ENCODE measurements around the gene FOXO3.
A peak's percentile ranks its signal among the peaks of the same experiment; 100 is the strongest.

FOXO3 gene

DNA sequence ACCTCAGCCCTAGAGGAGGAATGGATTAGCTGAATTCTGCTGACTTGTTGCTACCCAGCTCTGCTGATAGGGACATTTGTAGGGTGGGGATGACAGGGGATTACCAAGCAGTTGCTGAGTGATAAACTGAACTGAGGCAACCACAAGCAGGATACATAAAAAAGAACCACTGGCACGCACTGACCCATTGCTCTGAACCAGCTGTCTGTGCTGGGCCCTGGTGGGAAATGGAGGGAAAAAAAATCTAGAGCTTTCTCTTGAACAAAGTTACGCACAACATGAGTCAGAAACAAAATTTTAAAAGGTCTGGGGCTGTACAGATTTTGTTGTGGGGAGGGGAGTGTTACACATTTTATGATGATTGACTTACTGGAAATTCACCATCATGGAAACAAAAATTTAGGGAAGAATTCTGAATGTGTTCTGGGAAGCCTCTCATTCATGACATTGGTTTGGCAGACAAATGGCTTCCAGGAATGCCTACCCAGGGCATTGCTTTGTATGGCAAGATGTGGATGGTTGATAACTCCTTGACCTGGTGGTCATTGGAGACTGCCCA is 37.7 kb downstream of the FOXO3 start:
- CTCF ChIA-PET = no interaction called here
- TF ChIP-seq, protein P1, sequence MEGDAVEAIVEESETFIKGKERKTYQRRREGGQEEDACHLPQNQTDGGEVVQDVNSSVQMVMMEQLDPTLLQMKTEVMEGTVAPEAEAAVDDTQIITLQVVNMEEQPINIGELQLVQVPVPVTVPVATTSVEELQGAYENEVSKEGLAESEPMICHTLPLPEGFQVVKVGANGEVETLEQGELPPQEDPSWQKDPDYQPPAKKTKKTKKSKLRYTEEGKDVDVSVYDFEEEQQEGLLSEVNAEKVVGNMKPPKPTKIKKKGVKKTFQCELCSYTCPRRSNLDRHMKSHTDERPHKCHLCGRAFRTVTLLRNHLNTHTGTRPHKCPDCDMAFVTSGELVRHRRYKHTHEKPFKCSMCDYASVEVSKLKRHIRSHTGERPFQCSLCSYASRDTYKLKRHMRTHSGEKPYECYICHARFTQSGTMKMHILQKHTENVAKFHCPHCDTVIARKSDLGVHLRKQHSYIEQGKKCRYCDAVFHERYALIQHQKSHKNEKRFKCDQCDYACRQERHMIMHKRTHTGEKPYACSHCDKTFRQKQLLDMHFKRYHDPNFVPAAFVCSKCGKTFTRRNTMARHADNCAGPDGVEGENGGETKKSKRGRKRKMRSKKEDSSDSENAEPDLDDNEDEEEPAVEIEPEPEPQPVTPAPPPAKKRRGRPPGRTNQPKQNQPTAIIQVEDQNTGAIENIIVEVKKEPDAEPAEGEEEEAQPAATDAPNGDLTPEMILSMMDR (conservative IDR thresholded peaks at IDR 0.05; ENCODE audit: low read depth) = no peak
- DNase-seq (ENCODE audit: low spot score) = no peak
- POLR2A ChIA-PET (ENCODE audit: low non-redundant PET) = no interaction called here
- peak overlapping the region; percentile 54; the same call in 1 of the 2 replicates for H3K27ac ChIP-seq

DNA sequence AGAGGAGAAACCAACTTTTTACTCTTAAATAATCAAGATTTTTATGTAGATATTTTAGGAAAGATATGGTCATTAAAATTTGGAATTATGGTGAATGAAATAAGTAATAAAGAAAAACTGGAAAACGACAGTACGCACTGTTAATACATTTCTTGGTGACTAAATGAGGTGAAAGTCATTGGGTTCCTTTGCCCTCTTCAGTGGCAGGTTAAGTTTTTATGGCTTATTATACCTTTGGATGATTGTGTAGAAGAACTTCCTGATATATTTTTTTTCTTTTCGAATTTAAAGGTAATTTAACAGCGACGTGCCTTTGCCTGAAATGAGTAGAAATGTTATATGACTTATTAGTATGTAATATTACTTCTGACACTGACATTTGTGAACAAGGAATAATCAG is 43.4 kb downstream of the FOXO3 start:
- CTCF ChIA-PET = no interaction called here
- POLR2A ChIA-PET (ENCODE audit: low non-redundant PET) = no interaction called here
- H3K27ac ChIP-seq = no peak overlapping the region
- DNase-seq (ENCODE audit: low spot score) = no peak
- TF ChIP-seq, protein P1 (conservative IDR thresholded peaks at IDR 0.05; ENCODE audit: low read depth) = no peak

DNA sequence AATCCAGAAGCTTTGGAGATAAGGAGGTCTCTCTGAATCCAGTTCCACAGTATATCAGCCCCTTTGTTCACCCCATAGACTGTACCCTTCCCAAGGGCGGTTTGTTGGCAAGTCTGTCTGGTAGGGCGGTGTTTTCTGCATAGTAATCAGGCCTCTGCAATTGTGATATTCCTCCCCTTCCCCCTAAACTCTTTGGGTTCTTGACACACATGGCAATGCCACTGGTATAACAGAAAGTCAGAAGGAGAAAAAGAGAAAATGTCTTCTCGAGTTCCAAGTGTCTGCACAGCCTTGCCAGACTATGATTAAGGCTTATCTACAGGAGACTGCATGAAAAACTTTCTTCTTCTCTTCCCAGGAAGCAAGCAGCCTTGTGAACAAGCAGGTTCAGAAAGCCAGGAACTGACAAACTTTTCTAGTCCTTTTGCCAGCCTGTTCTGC is 45.6 kb downstream of the FOXO3 start:
- CTCF ChIA-PET = no interaction called here
- POLR2A ChIA-PET (ENCODE audit: low non-redundant PET) = no interaction called here
- no peak for DNase-seq (ENCODE audit: low spot score)
- TF ChIP-seq, protein P1 (conservative IDR thresholded peaks at IDR 0.05; ENCODE audit: low read depth) = no peak
- no peak overlapping the region for H3K27ac ChIP-seq

DNA sequence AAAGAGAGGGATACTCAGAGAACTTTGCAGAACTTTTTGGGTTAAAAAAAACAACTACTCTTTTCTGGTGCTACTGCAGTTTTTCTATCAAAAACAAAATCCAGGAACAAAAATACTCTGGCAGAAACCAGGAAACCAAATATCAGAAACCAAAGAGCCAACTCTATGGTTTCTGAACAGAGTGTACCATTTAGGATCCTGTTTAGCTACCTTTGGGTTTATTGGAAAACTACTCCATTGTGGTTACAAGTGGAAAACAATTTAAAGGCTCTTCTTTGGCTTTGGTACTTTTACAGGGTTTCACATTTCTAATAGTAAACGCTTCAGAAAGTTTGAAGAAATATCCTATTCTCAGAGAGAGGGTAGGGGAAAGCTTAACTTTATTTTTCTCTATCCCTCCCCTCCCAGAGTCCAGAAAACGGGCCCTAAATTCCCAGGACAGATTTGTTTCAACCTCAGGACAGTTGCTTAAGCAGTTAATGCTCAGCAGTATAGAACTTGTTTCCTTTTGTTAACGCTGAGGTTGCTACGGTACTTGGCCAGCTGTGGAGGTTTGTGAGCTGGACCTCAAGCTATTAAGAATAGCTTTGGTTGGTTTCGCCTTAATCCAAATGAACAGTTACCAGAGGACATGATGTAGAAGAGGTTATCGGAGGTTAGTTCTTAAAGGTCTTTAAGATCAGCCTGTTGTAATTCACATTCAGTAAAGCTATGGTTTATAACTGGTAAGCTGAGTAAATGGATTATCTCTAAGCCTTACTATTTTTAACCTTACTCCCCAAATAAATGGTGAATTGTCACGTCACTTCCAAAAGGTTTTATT is 47.9 kb downstream of the FOXO3 start:
- H3K27ac ChIP-seq = no peak overlapping the region
- TF ChIP-seq, protein P1 (conservative IDR thresholded peaks at IDR 0.05; ENCODE audit: low read depth) = no peak
- CTCF ChIA-PET = interaction anchor here (0.9 kb wide), 1 partner anchor 933 kb away, joined by 3 read pairs; no protein-coding TSS in a partner anchor
- POLR2A ChIA-PET (ENCODE audit: low non-redundant PET) = no interaction called here
- no peak for DNase-seq (ENCODE audit: low spot score)

DNA sequence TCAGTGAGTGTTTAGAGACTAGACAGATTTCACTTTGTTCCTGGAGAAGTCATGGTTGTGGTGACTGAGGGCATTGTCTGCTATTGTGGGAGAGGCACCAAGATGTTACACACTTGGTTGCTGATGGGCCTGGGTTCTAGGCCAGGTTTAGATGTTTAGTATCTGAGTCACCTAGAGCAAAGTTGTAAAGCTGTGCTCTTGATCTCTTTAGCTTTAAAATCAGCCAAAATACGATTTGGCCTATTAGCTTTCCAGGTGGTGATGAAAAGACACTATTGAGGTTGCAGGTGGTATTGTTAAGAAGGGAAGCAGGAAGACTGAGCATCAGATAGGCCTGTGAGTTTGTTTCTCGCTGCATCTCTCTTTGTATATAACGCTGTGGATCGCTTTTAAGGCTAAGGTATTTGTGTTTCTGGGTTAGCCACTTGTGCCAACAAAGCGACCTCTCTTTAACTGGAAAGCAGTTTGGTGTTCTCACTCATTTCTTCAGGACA is 48.6 kb downstream of the FOXO3 start:
- TF ChIP-seq, protein P1 (conservative IDR thresholded peaks at IDR 0.05; ENCODE audit: low read depth) = no peak
- DNase-seq (ENCODE audit: low spot score) = no peak
- H3K27ac ChIP-seq = no peak overlapping the region
- CTCF ChIA-PET = interaction anchor here (0.9 kb wide), 1 partner anchor 934 kb away, joined by 3 read pairs; no protein-coding TSS in a partner anchor
- POLR2A ChIA-PET (ENCODE audit: low non-redundant PET) = no interaction called here

DNA sequence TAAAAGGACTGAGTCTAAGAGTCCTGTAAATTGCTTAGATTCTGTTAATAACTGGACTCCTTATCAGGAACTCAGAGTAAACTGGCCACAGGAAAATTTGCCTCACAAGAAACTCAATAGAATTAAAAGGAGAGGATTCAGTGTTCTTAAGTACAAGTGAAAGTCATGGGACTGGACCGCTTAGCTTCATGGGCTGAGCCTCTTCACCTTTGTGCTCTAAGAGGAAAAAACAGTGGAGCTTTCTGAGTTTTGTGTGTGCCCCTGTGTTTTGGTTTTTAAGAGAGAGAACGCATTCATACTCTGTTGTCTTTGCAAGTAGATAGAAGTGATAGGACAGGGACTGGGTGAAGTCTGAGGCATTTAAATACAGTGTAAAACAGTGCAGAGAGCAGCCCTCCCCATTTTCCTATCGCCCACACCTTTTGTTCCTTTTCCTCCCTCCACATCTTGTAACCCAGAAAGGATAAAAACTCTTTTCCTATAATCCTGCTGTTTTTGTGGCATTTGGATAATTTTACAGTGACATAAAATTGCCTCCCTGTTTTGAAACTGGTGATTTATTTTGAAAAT is 49.6 kb downstream of the FOXO3 start:
- TF ChIP-seq, protein P1 (conservative IDR thresholded peaks at IDR 0.05; ENCODE audit: low read depth) = no peak
- ChIA-PET CTCF (no interaction called here), POLR2A (ENCODE audit: low non-redundant PET) (no interaction called here)
- no peak for DNase-seq (ENCODE audit: low spot score)
- H3K27ac ChIP-seq = no peak overlapping the region
